VCaP (cell line): ENCODE results near the gene ANAPC10.

Experiments
- H3K27ac ChIP-seq: fragments of 450-650 bp; 2 replicates; pipeline ENCODE4 v1.5.1; 2017
- CTCF ChIP-seq: fragments of 450-650 bp; conservative IDR thresholded peaks from 2 replicates; pipeline ENCODE4 v1.5.1; 2017; ENCODE audit warnings: mild to moderate bottlenecking, moderate library complexity

Gene ANAPC10

GRCh38 chr4:144969821-144970220, 128.2 kb downstream of the ANAPC10 start:
- no peak overlapping the region for H3K27ac ChIP-seq
- TF ChIP-seq CTCF, result no peak

GRCh38 chr4:144968606-144969005, 129.4 kb downstream of the ANAPC10 start:
- no peak for TF ChIP-seq CTCF
- no peak overlapping the region for H3K27ac ChIP-seq

GRCh38 chr4:144967161-144967560, 130.8 kb downstream of the ANAPC10 start:
- TF ChIP-seq CTCF, result no peak
- no peak overlapping the region for H3K27ac ChIP-seq

- H3K27ac ChIP-seq, result no peak overlapping the region
- TF ChIP-seq CTCF, result no peak
These were observed 135.7 kb downstream of the ANAPC10 start for GRCh38 chr4:144962300-144962699.

GRCh38 chr4:144955104-144955503, 142.9 kb downstream of the ANAPC10 start:
- no peak overlapping the region for H3K27ac ChIP-seq
- TF ChIP-seq CTCF, result no peak

GRCh38 chr4:144954230-144954629, 143.8 kb downstream of the ANAPC10 start:
- no peak for TF ChIP-seq CTCF
- no peak overlapping the region for H3K27ac ChIP-seq

- TF ChIP-seq CTCF, result no peak
- H3K27ac ChIP-seq, result no peak overlapping the region
These were observed 149.6 kb downstream of the ANAPC10 start for GRCh38 chr4:144948421-144948820.

GRCh38 chr4:144948009-144948408, 150.0 kb downstream of the ANAPC10 start:
- H3K27ac ChIP-seq, result no peak overlapping the region
- no peak for TF ChIP-seq CTCF
